ENCODE data around the gene ZBTB6. TPM values are rescaled to one million over a fixed set of nuclear protein-coding genes. Genes with fewer than 3 reads are reported as not detected.
A peak's percentile ranks its signal among the peaks of the same experiment; 100 is the strongest.

ZBTB6 gene
- total and polyA plus RNA-seq, 2 of the 4 experiments (the other 2 are of a cell fraction), result 2.6 to 11.7 TPM

DNA sequence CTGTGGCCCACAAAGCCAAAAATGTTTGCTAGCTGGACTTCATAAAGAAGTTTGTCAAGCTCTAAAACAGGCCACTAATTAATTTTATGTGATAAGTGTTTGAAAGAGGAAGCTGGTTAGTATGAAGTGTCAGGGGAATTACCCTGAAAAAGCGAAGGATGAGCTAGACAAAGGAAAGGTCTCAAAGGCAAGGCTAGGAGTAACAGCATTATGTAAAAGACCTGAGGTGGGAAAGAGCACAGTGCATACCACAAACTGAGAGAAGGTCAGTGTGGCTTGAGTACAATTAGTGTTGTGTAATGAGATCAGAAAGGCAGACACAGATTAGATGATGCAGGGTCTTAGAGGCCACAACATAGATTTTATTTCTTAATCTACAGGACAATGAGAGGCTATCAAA lies 37.6 kb downstream of the ZBTB6 start:
- dilution Hi-C loops (cut with HindIII; ENCODE audit: low sequenced_read_pairs, unreplicated experiment), result loop anchor here (25.0 kb wide), 1 partner anchor 112 kb away; no protein-coding TSS in a partner anchor
- TF ChIP-seq RAD21 (IDR thresholded peaks at IDR 0.05; ENCODE audit: low read length) (no peak), FOS (IDR thresholded peaks at IDR 0.05; ENCODE audit: low read depth, low read length) (no peak), CEBPB (IDR thresholded peaks at IDR 0.05; ENCODE audit: low read depth, low read length) (no peak), RCOR1 (IDR thresholded peaks at IDR 0.05; ENCODE audit: insufficient replicate concordance, low read length) (no peak), RFX5 (IDR thresholded peaks at IDR 0.05; ENCODE audit: low read depth, low read length) (no peak), CHD1 (IDR thresholded peaks at IDR 0.05; ENCODE audit: low read depth, low read length) (no peak), MAFK (IDR thresholded peaks at IDR 0.05; ENCODE audit: low read depth, low read length) (no peak), NFE2L2 (IDR thresholded peaks at IDR 0.05; ENCODE audit: low read depth, low read length) (no peak)
- TF ChIP-seq, protein P1, sequence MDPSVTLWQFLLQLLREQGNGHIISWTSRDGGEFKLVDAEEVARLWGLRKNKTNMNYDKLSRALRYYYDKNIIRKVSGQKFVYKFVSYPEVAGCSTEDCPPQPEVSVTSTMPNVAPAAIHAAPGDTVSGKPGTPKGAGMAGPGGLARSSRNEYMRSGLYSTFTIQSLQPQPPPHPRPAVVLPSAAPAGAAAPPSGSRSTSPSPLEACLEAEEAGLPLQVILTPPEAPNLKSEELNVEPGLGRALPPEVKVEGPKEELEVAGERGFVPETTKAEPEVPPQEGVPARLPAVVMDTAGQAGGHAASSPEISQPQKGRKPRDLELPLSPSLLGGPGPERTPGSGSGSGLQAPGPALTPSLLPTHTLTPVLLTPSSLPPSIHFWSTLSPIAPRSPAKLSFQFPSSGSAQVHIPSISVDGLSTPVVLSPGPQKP (IDR thresholded peaks at IDR 0.05; ENCODE audit: borderline replicate concordance, low read depth, low read length), result no peak
- TF ChIP-seq, protein P2, sequence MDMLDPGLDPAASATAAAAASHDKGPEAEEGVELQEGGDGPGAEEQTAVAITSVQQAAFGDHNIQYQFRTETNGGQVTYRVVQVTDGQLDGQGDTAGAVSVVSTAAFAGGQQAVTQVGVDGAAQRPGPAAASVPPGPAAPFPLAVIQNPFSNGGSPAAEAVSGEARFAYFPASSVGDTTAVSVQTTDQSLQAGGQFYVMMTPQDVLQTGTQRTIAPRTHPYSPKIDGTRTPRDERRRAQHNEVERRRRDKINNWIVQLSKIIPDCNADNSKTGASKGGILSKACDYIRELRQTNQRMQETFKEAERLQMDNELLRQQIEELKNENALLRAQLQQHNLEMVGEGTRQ (IDR thresholded peaks at IDR 0.05; ENCODE audit: low read depth, low read length), result no peak
- Histone ChIP-seq H3K9me1 (ENCODE audit: insufficient read depth, low read length) (no peaks in the 10 kb centered on the region), H3K4me3 (ENCODE audit: insufficient read depth, low read depth, low read length) (no peak overlapping the region), H3K4me2 (ENCODE audit: low read depth, low read length) (no peak overlapping the region), H2AK9ac (replicated peaks; ENCODE audit: low read depth, low read length, poor library complexity) (no peak overlapping the region), H3K36me3 (ENCODE audit: control insufficient read depth, insufficient read depth, low read length) (peaks cover 51% of the 10 kb centered on the region), H2BK15ac (ENCODE audit: low read depth, low read length) (no peak overlapping the region), H3K4ac (ENCODE audit: low read depth, low read length) (no peak overlapping the region), H3K14ac (replicated peaks; ENCODE audit: low read depth, low read length) (no peak overlapping the region), H3K9ac (ENCODE audit: low read depth, low read length) (no peak overlapping the region), H3K18ac (ENCODE audit: low read depth, low read length) (no peak overlapping the region), H4K8ac (ENCODE audit: low read depth in 2 of 2, low read length in 2 of 2) (no peak overlapping the region), H4K91ac (ENCODE audit: insufficient read depth, low read depth, low read length) (no peak overlapping the region), H2BK20ac (ENCODE audit: low read depth, low read length) (no peak overlapping the region), H3K4me1 (ENCODE audit: control insufficient read depth, insufficient read depth, low read length) (no peaks in the 10 kb centered on the region), H2BK5ac (ENCODE audit: low read depth, low read length, poor library complexity, severe bottlenecking) (no peak overlapping the region), H4K5ac (ENCODE audit: low read depth, low read length) (no peak overlapping the region), H3K23ac (ENCODE audit: low read depth, low read length) (no peak overlapping the region), H3K27me3 (ENCODE audit: control insufficient read depth, insufficient read depth, low read length) (no peaks in the 10 kb centered on the region), H3K56ac (ENCODE audit: extremely low read depth, insufficient read depth, low read length) (no peak overlapping the region), H3K79me1 (ENCODE audit: low read depth in 1 of 2, low read length in 2 of 2) (peaks cover 8 to 17% of the 10 kb centered on the region in 2 experiments; a peak in 3 of 4 replicates), H4K20me1 (ENCODE audit: insufficient read depth, low read length) (no peaks in the 10 kb centered on the region), H2AFZ (replicated peaks; ENCODE audit: low read length, poor library complexity) (no peak overlapping the region), H3K9me3 (ENCODE audit: control insufficient read depth, insufficient read depth, low read length) (no peaks in the 10 kb centered on the region), H2AK5ac (ENCODE audit: low read depth, low read length) (no peak overlapping the region), H2BK120ac (ENCODE audit: low read depth, low read length) (no peak overlapping the region), H3K27ac (ENCODE audit: insufficient read depth, low read length) (no peak overlapping the region)
- ATAC-seq (ENCODE audit: low read depth) (no peak), DNase-seq (no peak)
- CTCF ChIA-PET, result no interaction called here
- intact Hi-C loops (cut with micrococcal nuclease), result no loop called here
- POLR2A ChIA-PET (ENCODE audit: unreplicated experiment), result no interaction called here
- in situ Hi-C loops (cut with MboI; ENCODE audit: low sequenced_read_pairs), result no loop called here
- WGBS, 2 experiments (ENCODE audit: extremely low coverage in 2 of 2, insufficient read length in 1 of 2), result 67% methylated on average over 1 of the region's 1 CpG; no CpG with 5 or more reads in 1 of the 2 experiments
- BruUV-seq (replicated peaks), result TSS peak; percentile 9

Data from IMR-90 (cell line).